HEK293T (cell line): ENCODE results near the gene HOXB3.

ENCODE experiments used
- CTBP1 ChIP-seq: fragments of 450-650 bp; IDR thresholded peaks from 2 replicates; pipeline ENCODE4 v1.6.1; 2016; ENCODE audit warnings: borderline replicate concordance
- FOXK2 ChIP-seq: fragments of 450-650 bp; IDR thresholded peaks from 2 replicates; pipeline ENCODE4 v1.6.1; 2016; ENCODE audit warnings: mild to moderate bottlenecking
- FOXM1 ChIP-seq: fragments of 450-650 bp; IDR thresholded peaks from 2 replicates; pipeline ENCODE4 v1.6.1; 2017; ENCODE audit warnings: mild to moderate bottlenecking, borderline replicate concordance
- HDGF ChIP-seq: fragments of 450-650 bp; IDR thresholded peaks from 2 replicates; pipeline ENCODE4 v1.6.1; 2017; ENCODE audit warnings: antibody characterized with exemption, borderline replicate concordance
- L3MBTL2 ChIP-seq: fragments of 450-650 bp; conservative IDR thresholded peaks from 2 replicates; pipeline ENCODE4 v1.6.1; 2016; ENCODE audit warnings: mild to moderate bottlenecking
- NFRKB ChIP-seq: fragments of 450-650 bp; IDR thresholded peaks from 2 replicates; pipeline ENCODE4 v1.6.1; 2016; ENCODE audit warnings: mild to moderate bottlenecking, moderate library complexity
- PKNOX1 ChIP-seq: fragments of 450-650 bp; IDR thresholded peaks from 2 replicates; pipeline ENCODE4 v1.6.1; 2016
- SUZ12 ChIP-seq: fragments of 450-650 bp; IDR thresholded peaks from 2 replicates; pipeline ENCODE4 v1.6.1; 2016; ENCODE audit warnings: mild to moderate bottlenecking
- ZNF384 ChIP-seq: fragments of 450-650 bp; IDR thresholded peaks from 2 replicates; pipeline ENCODE4 v1.6.1; 2016

GRCh38 chr17:48505788-48506187 lies 84.3 kb downstream of the HOXB3 start:
- TF ChIP-seq PKNOX1, result no peak
- TF ChIP-seq ZNF384, result no peak
- no peak for TF ChIP-seq NFRKB
- TF ChIP-seq HDGF, result no peak
- TF ChIP-seq FOXM1, result no peak
- no peak for TF ChIP-seq SUZ12
- TF ChIP-seq CTBP1, result no peak
- TF ChIP-seq FOXK2, result no peak
- TF ChIP-seq L3MBTL2, result no peak
